ENCODE data around the gene NELL1. TPM values are rescaled to one million over a fixed set of nuclear protein-coding genes. Genes with fewer than 3 reads are reported as not detected.

The NELL1 gene
- total RNA-seq, 4 donors from 2014 or later = not detected

DNA sequence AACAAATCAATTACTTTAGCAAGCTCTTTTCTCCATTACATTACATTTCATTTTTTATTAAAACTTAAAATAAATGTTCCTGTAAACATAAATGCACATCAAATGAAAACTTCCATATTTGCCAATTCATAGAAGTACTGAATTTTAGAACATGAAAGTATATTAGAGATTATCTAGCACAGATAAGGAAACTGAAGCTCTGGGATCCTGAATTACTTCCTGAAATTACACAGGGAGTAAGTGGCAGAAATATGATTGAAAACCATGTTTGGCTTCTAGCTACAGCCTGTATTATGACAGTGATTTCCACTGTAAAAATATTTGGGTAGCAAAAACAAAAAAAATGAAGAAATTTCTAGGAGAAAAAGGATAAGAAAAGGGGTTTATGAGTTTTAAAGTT is 387.3 kb downstream of the NELL1 start:
- Histone ChIP-seq H3K27ac (no peak overlapping the region), H3K27me3 (no peaks in the 10 kb centered on the region), H3K36me3 (no peaks in the 10 kb centered on the region), H3K4me1 (no peaks in the 10 kb centered on the region), H3K4me3 (replicated peaks in 1 of 3) (no peak overlapping the region), H3K9me3 (no peaks in the 10 kb centered on the region)
- intact Hi-C loops (cut with DNase I) = no loop called here
- TF ChIP-seq, protein P1, sequence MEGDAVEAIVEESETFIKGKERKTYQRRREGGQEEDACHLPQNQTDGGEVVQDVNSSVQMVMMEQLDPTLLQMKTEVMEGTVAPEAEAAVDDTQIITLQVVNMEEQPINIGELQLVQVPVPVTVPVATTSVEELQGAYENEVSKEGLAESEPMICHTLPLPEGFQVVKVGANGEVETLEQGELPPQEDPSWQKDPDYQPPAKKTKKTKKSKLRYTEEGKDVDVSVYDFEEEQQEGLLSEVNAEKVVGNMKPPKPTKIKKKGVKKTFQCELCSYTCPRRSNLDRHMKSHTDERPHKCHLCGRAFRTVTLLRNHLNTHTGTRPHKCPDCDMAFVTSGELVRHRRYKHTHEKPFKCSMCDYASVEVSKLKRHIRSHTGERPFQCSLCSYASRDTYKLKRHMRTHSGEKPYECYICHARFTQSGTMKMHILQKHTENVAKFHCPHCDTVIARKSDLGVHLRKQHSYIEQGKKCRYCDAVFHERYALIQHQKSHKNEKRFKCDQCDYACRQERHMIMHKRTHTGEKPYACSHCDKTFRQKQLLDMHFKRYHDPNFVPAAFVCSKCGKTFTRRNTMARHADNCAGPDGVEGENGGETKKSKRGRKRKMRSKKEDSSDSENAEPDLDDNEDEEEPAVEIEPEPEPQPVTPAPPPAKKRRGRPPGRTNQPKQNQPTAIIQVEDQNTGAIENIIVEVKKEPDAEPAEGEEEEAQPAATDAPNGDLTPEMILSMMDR (IDR thresholded peaks at IDR 0.05) = no peak
- TF ChIP-seq POLR2A (IDR thresholded peaks at IDR 0.05) = no peak
- DNase-seq = no peak

DNA sequence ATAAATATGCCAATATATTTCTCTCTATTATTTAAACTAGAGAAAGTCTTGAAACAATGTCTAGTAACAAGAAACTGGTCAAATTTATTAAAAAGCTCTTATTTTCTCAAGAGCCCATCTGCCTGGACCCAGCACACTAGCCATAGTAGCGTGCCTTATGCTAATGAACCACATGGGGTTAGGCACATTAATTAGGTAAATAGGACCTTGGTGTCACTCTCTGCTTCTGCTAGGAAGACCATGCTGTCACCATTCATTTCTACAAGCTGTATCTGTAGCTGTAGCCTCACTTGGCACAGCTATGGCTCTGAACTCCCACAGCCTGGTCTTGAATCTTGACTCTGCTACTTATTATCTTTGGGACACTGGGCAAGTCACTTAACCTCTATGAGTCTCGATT is 390.5 kb downstream of the NELL1 start:
- no peaks in the 10 kb centered on the region for H3K4me1 ChIP-seq
- WGBS, 2 donors = 75 to 78% methylated on average over 2 of the region's 2 CpGs
- no peaks in the 10 kb centered on the region for H3K9me3 ChIP-seq
- no peaks in the 10 kb centered on the region for H3K27me3 ChIP-seq
- DNase-seq = no peak
- TF ChIP-seq POLR2A (IDR thresholded peaks at IDR 0.05) = no peak
- TF ChIP-seq, protein P1 (IDR thresholded peaks at IDR 0.05) = no peak
- no peak overlapping the region for H3K27ac ChIP-seq
- intact Hi-C loops (cut with DNase I) = no loop called here
- H3K36me3 ChIP-seq = no peaks in the 10 kb centered on the region
- H3K4me3 ChIP-seq (replicated peaks in 1 of 3) = no peak overlapping the region

DNA sequence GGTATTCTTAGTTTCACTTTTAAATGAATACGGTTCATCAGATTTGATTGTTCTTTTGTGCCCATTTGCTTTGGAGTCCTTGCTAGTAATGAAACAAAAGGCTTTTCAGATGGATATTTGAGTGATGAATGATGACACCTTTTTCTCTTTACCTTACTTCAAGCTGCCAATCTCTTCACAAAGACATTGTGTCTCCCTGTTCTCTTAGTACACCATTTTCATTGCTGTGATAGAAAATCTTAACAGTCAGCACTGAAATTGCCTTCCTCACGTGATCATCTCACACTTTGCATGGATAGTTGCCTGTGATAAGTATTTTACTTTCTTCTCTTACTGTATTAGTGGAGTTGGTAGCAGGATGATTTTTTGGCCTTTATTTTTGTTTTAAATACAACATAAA is 396.6 kb downstream of the NELL1 start:
- intact Hi-C loops (cut with DNase I) = no loop called here
- Histone ChIP-seq H3K27ac (no peak overlapping the region), H3K4me1 (no peaks in the 10 kb centered on the region), H3K36me3 (no peaks in the 10 kb centered on the region), H3K4me3 (replicated peaks in 1 of 3) (no peak overlapping the region), H3K9me3 (no peaks in the 10 kb centered on the region), H3K27me3 (no peaks in the 10 kb centered on the region)
- 67 to 76% methylated on average over 2 of the region's 2 CpGs for WGBS, 2 donors
- no peak for DNase-seq
- TF ChIP-seq, protein P1 (IDR thresholded peaks at IDR 0.05) = no peak
- TF ChIP-seq POLR2A (IDR thresholded peaks at IDR 0.05) = no peak

DNA sequence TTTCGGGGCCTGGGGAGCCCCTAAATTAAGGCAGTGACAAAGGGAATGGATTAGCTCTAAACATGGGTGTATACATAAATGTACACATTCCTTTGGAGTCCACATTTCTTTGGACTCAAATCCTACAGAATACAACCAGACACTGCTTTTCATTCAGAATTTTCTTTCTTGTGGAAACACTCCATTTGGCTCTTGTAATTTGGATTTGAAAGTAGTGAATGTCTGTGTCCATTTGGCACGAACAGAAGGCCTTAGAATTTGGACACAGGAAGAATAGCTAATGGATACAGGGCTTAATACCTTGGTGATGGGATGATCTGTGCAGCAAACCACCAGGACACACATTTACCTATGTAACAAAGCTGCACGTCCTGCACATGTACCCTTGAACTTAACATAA is 399.5 kb downstream of the NELL1 start:
- intact Hi-C loops (cut with DNase I) = no loop called here
- no peak for DNase-seq
- Histone ChIP-seq H3K27ac (no peak overlapping the region), H3K36me3 (no peaks in the 10 kb centered on the region), H3K27me3 (no peaks in the 10 kb centered on the region), H3K4me1 (no peaks in the 10 kb centered on the region), H3K4me3 (replicated peaks in 1 of 3) (no peak overlapping the region), H3K9me3 (no peaks in the 10 kb centered on the region)
- TF ChIP-seq POLR2A (IDR thresholded peaks at IDR 0.05) = no peak
- TF ChIP-seq, protein P1 (IDR thresholded peaks at IDR 0.05) = no peak
- 73 to 78% methylated on average over 3 of the region's 3 CpGs for WGBS, 2 donors

DNA sequence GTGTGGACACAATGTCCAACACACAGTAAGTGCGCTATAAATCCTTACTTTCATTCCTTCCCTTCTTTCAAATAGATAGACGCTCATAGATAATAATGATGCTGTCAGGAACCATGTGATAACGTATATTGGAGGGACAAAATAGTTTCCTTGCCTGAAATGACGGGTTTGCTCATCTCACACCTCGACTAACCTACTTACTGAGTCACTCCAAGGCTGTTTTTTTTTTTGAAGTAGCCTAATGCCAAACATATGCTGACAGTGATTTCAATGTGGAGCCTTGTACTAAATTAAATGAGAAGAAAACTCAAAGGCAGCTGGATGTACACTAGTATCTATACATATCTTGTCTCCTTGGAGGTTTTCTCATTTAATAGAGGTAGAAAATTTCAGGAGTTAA is 400.5 kb downstream of the NELL1 start:
- 70 to 72% methylated on average over 5 of the region's 5 CpGs for WGBS, 2 donors
- no peak for DNase-seq
- TF ChIP-seq, protein P1 (IDR thresholded peaks at IDR 0.05) = no peak
- TF ChIP-seq POLR2A (IDR thresholded peaks at IDR 0.05) = no peak
- intact Hi-C loops (cut with DNase I) = no loop called here
- Histone ChIP-seq H3K27ac (no peak overlapping the region), H3K27me3 (no peaks in the 10 kb centered on the region), H3K9me3 (no peaks in the 10 kb centered on the region), H3K4me1 (no peaks in the 10 kb centered on the region), H3K4me3 (replicated peaks in 1 of 3) (no peak overlapping the region), H3K36me3 (no peaks in the 10 kb centered on the region)
